ENCODE data around the gene GALNT16. TPM values are rescaled to one million over a fixed set of nuclear protein-coding genes. Genes with fewer than 3 reads are reported as not detected.
A peak's percentile ranks its signal among the peaks of the same experiment; 100 is the strongest.

GALNT16 gene
- total RNA-seq, 1 experiment from 2014 or later, result 0.33 TPM

GRCh38 chr14:69355154-69355597, 95.2 kb downstream of the GALNT16 start:
- Histone ChIP-seq H3K4me1 (ENCODE audit: insufficient read depth, low read length) (0 out of 2 replicates have a peak, but pooled peaks cover 7% of the 10 kb centered on the region), H3K9ac (ENCODE audit: low read length) (no peak overlapping the region), H3F3A (ENCODE audit: low read length, unreplicated experiment) (no peaks in the 10 kb centered on the region), H3K4me3 (ENCODE audit: low read length) (no peak overlapping the region), H3K27ac (ENCODE audit: low read length) (no peak overlapping the region), H2AFZ (ENCODE audit: low read length) (no peak overlapping the region), H3K79me2 (ENCODE audit: low read length) (no peaks in the 10 kb centered on the region), H4K20me1 (ENCODE audit: low read length) (no peaks in the 10 kb centered on the region), H3K9me2 (replicated peaks; ENCODE audit: low read length) (no peaks in the 10 kb centered on the region), H3K36me3 (ENCODE audit: low read depth, low read length) (no peaks in the 10 kb centered on the region), H3K27me3 (ENCODE audit: low read length) (no peaks in the 10 kb centered on the region; the same call in 1 of the 2 replicates), H3K9me3 (ENCODE audit: low read length) (no peaks in the 10 kb centered on the region), H3K4me2 (ENCODE audit: low read length) (no peak overlapping the region)
- DNase-seq, result no peak
- no peak for TF ChIP-seq CTCF (conservative IDR thresholded peaks at IDR 0.05; ENCODE audit: low read depth, low read length)
- TF ChIP-seq EZH2phosphoT487 (IDR thresholded peaks at IDR 0.05; ENCODE audit: borderline replicate concordance, low read length), result no peak
- no peak for TF ChIP-seq EZH2 (IDR thresholded peaks at IDR 0.05; ENCODE audit: low read length, unreplicated experiment)
- BruUV-seq (replicated peaks), result no TSS peak
- POLR2A ChIA-PET (ENCODE audit: unreplicated experiment), result no interaction called here
- CTCF ChIA-PET, result no interaction called here
- no peak for ATAC-seq
- intact Hi-C loops (cut with micrococcal nuclease), result no loop called here

GRCh38 chr14:69355607-69356281, 95.8 kb downstream of the GALNT16 start:
- H4K20me1 ChIP-seq (ENCODE audit: low read length), result no peaks in the 10 kb centered on the region
- H3K27ac ChIP-seq (ENCODE audit: low read length), result no peak overlapping the region
- no peak overlapping the region for H2AFZ ChIP-seq (ENCODE audit: low read length)
- no peak for TF ChIP-seq EZH2phosphoT487 (IDR thresholded peaks at IDR 0.05; ENCODE audit: borderline replicate concordance, low read length)
- no peak for TF ChIP-seq CTCF (conservative IDR thresholded peaks at IDR 0.05; ENCODE audit: low read depth, low read length)
- H3K9ac ChIP-seq (ENCODE audit: low read length), result no peak overlapping the region
- DNase-seq (peak; percentile 37), ATAC-seq (peak; percentile 50)
- H3K4me1 ChIP-seq (ENCODE audit: insufficient read depth, low read length), result 0 out of 2 replicates have a peak, but pooled peaks cover 7% of the 10 kb centered on the region
- no peaks in the 10 kb centered on the region; the same call in 1 of the 2 replicates for H3K27me3 ChIP-seq (ENCODE audit: low read length)
- no peaks in the 10 kb centered on the region for H3F3A ChIP-seq (ENCODE audit: low read length, unreplicated experiment)
- H3K4me3 ChIP-seq (ENCODE audit: low read length), result no peak overlapping the region
- no peaks in the 10 kb centered on the region for H3K9me2 ChIP-seq (replicated peaks; ENCODE audit: low read length)
- no peaks in the 10 kb centered on the region for H3K9me3 ChIP-seq (ENCODE audit: low read length)
- 0 out of 2 replicates have a peak overlapping the region, but pooled peaks have one; percentile 19 for H3K4me2 ChIP-seq (ENCODE audit: low read length)
- H3K79me2 ChIP-seq (ENCODE audit: low read length), result no peaks in the 10 kb centered on the region
- BruUV-seq (replicated peaks), result no TSS peak
- ChIA-PET POLR2A (ENCODE audit: unreplicated experiment) (no interaction called here), CTCF (no interaction called here)
- H3K36me3 ChIP-seq (ENCODE audit: low read depth, low read length), result no peaks in the 10 kb centered on the region
- intact Hi-C loops (cut with micrococcal nuclease), result no loop called here

GRCh38 chr14:69356903-69357543, 97.1 kb downstream of the GALNT16 start:
- ATAC-seq (peak; percentile 14; the same call in 1 of the 2 replicates), DNase-seq (no peak)
- Histone ChIP-seq H2AFZ (ENCODE audit: low read length) (no peak overlapping the region), H3K79me2 (ENCODE audit: low read length) (no peaks in the 10 kb centered on the region), H3K27me3 (ENCODE audit: low read length) (no peaks in the 10 kb centered on the region; the same call in 1 of the 2 replicates), H3K9me2 (replicated peaks; ENCODE audit: low read length) (no peaks in the 10 kb centered on the region), H4K20me1 (ENCODE audit: low read length) (no peaks in the 10 kb centered on the region), H3K4me3 (ENCODE audit: low read length) (no peak overlapping the region), H3K9me3 (ENCODE audit: low read length) (no peaks in the 10 kb centered on the region), H3K9ac (ENCODE audit: low read length) (no peak overlapping the region), H3K27ac (ENCODE audit: low read length) (no peak overlapping the region), H3K36me3 (ENCODE audit: low read depth, low read length) (no peaks in the 10 kb centered on the region), H3K4me2 (ENCODE audit: low read length) (no peak overlapping the region), H3K4me1 (ENCODE audit: insufficient read depth, low read length) (0 out of 2 replicates have a peak, but pooled peaks cover 7% of the 10 kb centered on the region), H3F3A (ENCODE audit: low read length, unreplicated experiment) (no peaks in the 10 kb centered on the region)
- CTCF ChIA-PET, result no interaction called here
- no TSS peak for BruUV-seq (replicated peaks)
- intact Hi-C loops (cut with micrococcal nuclease), result no loop called here
- no peak for TF ChIP-seq CTCF (conservative IDR thresholded peaks at IDR 0.05; ENCODE audit: low read depth, low read length)
- TF ChIP-seq EZH2 (IDR thresholded peaks at IDR 0.05; ENCODE audit: low read length, unreplicated experiment), result no peak
- TF ChIP-seq EZH2phosphoT487 (IDR thresholded peaks at IDR 0.05; ENCODE audit: borderline replicate concordance, low read length), result no peak
- POLR2A ChIA-PET (ENCODE audit: unreplicated experiment), result interaction anchor here (0.7 kb wide), 1 partner anchor 41 kb away, joined by 4 read pairs; the partner anchor contains the start of genes ERH and SLC39A9

Data from PC-3 (cell line).